ENCODE results near the gene REELD1.
A peak's percentile ranks its signal among the peaks of the same experiment; 100 is the strongest.

Gene REELD1

DNA sequence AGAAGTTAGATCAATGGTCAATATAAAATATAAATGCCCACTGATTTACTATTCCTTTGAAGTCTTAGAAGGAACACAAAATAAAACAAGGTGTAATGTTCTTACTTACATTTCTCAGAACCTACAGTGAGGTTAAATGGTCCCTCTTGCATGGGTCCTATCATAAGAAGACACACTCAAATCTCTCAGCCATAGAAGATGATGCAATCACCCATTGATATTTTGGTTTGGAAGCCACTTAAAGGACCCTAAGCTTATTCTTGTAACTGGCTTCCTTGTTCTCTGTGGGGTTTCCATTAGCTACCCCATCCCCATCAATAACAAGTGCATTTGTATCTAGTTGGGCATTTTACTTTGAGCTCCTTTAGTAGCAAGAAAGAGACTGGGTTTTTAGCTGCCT is 15.1 kb downstream of the REELD1 start:
- no peak for DNase-seq

GRCh38 chr4:146232131-146232722 is 17.9 kb downstream of the REELD1 start:
- DNase-seq = no peak

DNA sequence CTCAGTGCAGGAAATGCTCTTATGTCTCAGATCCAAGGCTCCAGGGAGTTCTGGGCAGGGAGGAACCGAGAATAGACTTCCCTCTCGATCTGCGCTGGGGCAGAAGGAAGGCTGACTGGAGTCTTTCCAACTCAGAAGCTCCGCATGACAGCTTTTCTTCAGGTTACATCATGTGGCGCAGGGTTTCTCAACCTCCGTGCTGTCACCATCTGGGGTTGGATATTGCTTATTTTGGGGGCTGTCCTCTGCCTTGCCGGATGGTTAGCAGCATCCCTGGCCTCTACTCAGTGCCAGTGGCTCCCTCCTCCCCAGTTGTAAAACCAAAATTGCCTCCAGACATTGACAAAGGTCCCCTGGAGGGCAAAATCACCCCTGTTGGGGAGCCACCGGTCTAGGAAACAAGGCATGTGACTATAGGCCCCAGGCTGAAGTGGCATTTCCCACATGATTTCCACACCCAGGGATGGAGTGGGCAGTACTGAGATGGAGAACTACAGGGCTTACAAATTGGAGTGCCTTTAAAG is 21.4 kb downstream of the REELD1 start:
- DNase-seq = no peak

- no peak for DNase-seq
Observed at GRCh38 chr4:146236216-146236615, 21.9 kb downstream of the REELD1 start.

GRCh38 chr4:146237092-146237491 is 22.8 kb downstream of the REELD1 start:
- no peak for DNase-seq

- no peak for DNase-seq
Observed at GRCh38 chr4:146238107-146238506, 23.8 kb downstream of the REELD1 start.

GRCh38 chr4:146243141-146243882 is 29.0 kb downstream of the REELD1 start:
- DNase-seq = peak; percentile 51

GRCh38 chr4:146243883-146244277 is 29.5 kb downstream of the REELD1 start:
- DNase-seq = no peak

DNA sequence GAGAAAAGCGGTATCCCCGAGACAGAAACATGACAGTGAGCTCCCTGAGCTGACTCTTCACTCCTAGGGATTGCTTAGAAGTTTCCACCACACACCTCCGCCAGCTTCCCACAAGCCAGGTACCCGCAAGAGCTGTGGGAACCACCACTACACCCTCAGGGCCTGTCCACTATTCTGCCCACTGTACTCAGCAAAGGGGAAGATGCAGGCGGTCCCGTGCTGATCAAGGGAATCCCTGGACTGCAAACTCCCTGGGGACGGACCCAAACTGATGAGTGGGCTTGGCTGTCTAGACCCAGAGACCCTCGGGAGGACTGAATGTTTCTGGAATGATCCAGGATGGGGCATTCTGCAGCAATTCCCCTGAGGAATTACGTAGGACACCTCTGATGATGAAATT is 30.2 kb downstream of the REELD1 start:
- DNase-seq = no peak

GRCh38 chr4:146245246-146245645 is 30.9 kb downstream of the REELD1 start:
- no peak for DNase-seq

DNA sequence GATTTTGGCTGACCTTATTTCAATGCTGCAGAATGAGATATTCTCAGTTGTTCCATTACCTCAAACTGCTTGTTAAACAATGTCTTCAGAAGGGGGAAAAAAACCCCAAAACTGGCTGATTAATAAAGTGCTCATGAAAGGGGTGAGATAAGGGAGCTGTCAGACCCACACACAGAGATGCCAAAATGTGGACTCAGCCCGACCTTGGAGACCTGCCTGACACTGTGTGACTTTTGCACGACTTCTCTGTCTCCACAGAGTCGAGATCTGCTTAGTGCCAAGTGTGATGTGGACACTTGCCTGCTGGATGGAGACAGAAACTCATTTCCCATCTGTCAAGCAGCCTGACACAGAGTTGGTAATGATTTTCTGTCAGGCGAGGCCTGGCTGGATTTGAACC is 31.5 kb downstream of the REELD1 start:
- no peak for DNase-seq

DNA sequence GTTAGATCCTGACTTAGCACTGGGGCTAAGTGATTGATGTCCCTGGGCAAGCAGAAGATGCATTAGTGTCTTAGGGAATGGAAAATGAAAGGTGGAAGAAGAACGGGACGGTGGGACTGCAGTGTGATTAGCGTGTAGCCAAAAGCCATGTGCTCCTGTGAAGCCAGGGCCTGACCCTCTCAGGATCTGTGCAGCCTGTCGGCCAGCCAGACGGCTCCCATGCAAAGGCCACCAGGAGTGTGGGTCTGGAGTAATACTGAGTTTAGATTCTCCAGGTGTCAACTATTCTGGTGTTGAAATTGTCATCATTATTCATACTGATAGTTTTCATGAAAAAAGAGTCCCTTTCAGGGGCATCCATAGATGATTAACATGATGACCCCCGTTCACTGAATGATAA is 32.0 kb downstream of the REELD1 start:
- DNase-seq = no peak

DNA sequence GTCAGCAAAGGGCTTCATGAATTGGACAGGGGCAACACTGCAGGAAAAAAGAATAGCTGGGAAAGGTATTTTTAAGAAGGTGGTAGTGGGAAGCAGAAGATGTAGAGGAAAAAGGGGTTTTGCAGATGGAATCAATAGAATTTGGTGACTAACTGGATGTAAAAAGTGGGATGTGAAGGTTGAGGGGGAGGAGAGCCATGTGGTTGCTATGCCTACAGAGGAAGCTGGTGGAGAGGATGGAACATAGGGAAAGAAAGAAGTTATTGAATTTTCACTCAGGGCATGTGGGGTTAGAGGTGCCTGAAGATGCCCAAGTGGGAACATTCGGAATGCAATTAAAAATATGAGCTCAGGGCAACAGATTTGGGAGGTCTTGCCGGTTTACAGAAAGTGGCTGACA is 33.0 kb downstream of the REELD1 start:
- no peak for DNase-seq

DNA sequence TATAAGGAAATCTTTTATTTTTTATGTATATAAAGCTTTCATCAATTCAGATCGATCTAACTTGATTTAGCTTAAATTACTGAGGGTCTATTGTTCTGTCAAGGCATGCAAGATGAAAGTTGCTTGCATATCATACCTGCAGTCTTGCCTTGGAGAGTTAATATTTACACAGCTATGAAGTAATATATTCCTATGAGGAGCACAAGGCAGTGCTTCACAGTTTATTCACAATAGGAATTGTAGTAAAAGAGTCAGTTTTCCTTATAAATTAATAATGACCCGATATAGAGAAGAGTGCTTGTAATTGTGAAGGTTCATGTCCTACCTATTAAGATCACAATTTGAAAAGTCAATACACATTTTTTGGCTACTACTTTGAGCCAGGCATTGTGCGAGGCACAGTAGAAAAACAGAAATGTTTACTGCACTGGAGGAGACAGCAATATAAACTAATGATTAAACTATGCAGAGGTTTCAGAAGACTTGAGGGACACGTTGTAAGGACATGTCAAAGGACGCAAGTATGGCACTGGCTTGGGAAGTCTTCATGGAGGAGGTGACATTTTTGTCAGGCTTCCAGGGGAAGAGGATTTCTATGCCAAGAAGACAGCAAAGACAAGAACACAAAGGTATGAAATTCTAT is 38.8 kb downstream of the REELD1 start:
- DNase-seq = no peak

- no peak for DNase-seq
Observed at GRCh38 chr4:146255463-146255862, 41.1 kb downstream of the REELD1 start.

GRCh38 chr4:146255874-146256273 is 41.5 kb downstream of the REELD1 start:
- no peak for DNase-seq

- no peak for DNase-seq
Observed at GRCh38 chr4:146256328-146256727, 42.0 kb downstream of the REELD1 start.

DNA sequence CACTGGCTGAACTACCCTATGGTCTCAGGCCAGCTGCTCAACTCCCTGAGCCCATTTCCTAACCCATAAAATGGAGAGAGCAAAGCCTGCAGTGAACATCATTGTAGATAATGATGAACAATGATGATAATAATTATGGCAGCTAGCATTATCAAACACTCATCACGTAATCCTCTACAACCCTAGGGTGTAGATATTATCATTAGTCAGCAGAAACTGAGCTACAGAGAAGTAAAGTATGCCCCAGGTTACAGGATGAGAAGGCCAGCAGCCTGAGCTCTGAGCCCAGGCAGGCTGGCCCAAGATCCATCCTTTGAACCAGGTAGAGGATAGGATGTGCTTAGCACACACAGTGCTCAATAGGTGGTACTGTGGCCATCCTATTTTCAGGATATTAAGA is 43.2 kb downstream of the REELD1 start:
- no peak for DNase-seq

- no peak for DNase-seq
Observed at GRCh38 chr4:146260521-146260920, 46.2 kb downstream of the REELD1 start.

- DNase-seq = no peak
Observed at GRCh38 chr4:146261041-146261440, 46.7 kb downstream of the REELD1 start.

GRCh38 chr4:146263793-146264192 is 49.5 kb downstream of the REELD1 start:
- no peak for DNase-seq

DNA sequence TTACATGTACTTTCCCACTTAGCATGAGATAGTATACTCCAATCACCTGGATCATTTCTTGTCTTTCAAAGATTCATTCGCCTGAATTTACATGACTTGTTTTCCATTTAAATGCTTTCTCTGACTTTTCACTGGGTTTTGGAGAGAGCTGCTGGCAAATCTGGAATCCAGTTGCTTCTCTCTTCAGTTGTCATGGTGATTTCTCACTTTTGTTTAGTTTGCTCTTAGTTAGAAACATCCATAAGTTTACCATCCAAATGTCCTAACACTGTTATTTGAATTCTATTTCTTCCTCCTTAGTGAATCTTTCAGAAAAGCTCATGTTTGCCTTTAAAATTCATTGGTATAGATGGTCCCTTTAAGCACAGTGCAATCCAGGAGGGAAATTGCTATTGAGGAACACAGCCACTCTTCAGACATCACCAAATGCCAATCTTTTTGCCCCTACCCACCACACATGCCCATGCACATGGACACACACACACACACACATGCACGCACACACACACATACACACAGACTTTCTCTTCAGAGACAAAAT is 51.7 kb downstream of the REELD1 start:
- DNase-seq = no peak

- DNase-seq = no peak
Observed at GRCh38 chr4:146267826-146268225, 53.5 kb downstream of the REELD1 start.

DNA sequence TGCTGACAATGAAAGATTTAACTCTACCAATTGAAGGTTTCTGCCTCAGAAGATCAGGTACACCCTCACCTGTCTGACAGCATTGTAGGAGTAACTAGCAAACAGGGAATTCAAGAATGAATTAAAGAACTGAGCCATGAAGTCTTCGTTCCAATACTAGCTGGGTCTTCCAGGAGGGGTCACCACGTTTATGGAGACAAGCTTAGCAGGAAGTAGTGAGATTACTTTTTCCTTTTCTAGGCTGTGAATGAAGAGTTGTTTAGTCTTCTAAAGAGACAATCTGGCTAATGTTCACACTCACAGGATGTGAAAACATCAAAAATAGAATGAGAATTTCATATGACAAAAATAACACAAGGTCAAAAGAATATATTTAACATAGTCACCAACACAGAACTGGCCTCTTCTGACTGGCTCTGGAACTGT is 54.9 kb downstream of the REELD1 start:
- no peak for DNase-seq

Data from activated CD4-positive, alpha-beta T cell treated with anti-CD3 and anti-CD28 coated beads, Interleukin-2, amount 50 U/mL, for 16 hours (primary cell).